Aorta (tissue), 5 donors: ENCODE data around the gene KCNQ1. TPM values are rescaled to one million over a fixed set of nuclear protein-coding genes. Genes with fewer than 3 reads are reported as not detected.
A peak's percentile ranks its signal among the peaks of the same experiment; 100 is the strongest.

ENCODE experiments used
- ATAC-seq: fragments of 200-7000 bp; cut with Tn5 transposase; one replicate; pipeline ENCODE4 v1.9.1; 2022; ENCODE audit warnings: moderate library complexity; ENCODE audit not compliant: low FRiP score
- DNase-seq, 2 donors: peaks; one replicate each; pipeline ENCODE4 v3.0.0-alpha.2; 2020
- H3K27ac ChIP-seq, 2 donors: one replicate each; pipeline ENCODE4 v1.5.1; 2013; ENCODE audit warnings: low read length in 2 of 2, mild to moderate bottlenecking in 2 of 2, moderate library complexity in 2 of 2, control low read depth in 1 of 2, inconsistent platforms in 1 of 2, low read depth in 1 of 2
- H3K27me3 ChIP-seq, 2 donors: one replicate each; pipeline ENCODE4 v1.6.1; 2013; ENCODE audit warnings: control low read depth in 1 of 2, low read length in 1 of 2, mild to moderate bottlenecking in 1 of 2, moderate library complexity in 1 of 2; ENCODE audit not compliant: insufficient read depth in 2 of 2, control insufficient read depth in 1 of 2
- H3K36me3 ChIP-seq, 2 donors: one replicate each; pipeline ENCODE4 v1.6.1; 2013; ENCODE audit warnings: control low read depth in 1 of 2, low read length in 1 of 2, mild to moderate bottlenecking in 1 of 2; ENCODE audit not compliant: insufficient read depth in 2 of 2, control insufficient read depth in 1 of 2
- H3K4me1 ChIP-seq, 2 donors: one replicate each; pipeline ENCODE4 v1.6.1; 2013; ENCODE audit warnings: low read length in 2 of 2, control low read depth in 1 of 2, mild to moderate bottlenecking in 1 of 2, moderate library complexity in 1 of 2; ENCODE audit not compliant: insufficient read depth in 2 of 2, control insufficient read depth in 1 of 2
- H3K4me3 ChIP-seq, 2 donors: one replicate each; pipeline ENCODE4 v1.5.1; 2013; ENCODE audit warnings: low read length in 2 of 2, control low read depth in 1 of 2, mild to moderate bottlenecking in 1 of 2
- H3K9me3 ChIP-seq: one replicate; pipeline ENCODE4 v1.6.1; 2013; ENCODE audit warnings: mild to moderate bottlenecking, low read length; ENCODE audit not compliant: control insufficient read depth
- WGBS, 2 donors: extraction: QIAGEN DNeasy Blood & Tissue Kit; methylation state at CpG; one replicate each; pipeline ENCODE4 v1.1.7; 2013; 5-methylcytosine and 5-hydroxymethylcytosine counted together
- intact Hi-C, 2 donors: fragments of 100-400 bp; cut with DNase I; formaldehyde crosslinking; loops; one replicate each; pipeline versions ENCODE4 v1.14.2 to v1.15.0; 2022
- polyA plus RNA-seq, 2 donors: library from polyadenylated mRNA; stranded (reverse); fragments of 200-250 nt; gene quantifications; one replicate each; pipeline ENCODE4 v1.2.3, GENCODE V29; 2013
- total RNA-seq, 2 donors: library from RNA; stranded (reverse); fragmentation: NEBNext Ultra II Directional; extraction: Animal tissue kit (Norgen Biotek cat#: 25700); gene quantifications; one replicate each; pipeline ENCODE4 v1.2.1, GENCODE V29; 2021
- donor health status: healthy with polysubstance abuse.
- donor health status: Bipolar disorder and iron deficiency.
- donor health status: DM: no; HTN: no; CAD: no.
- donor health status: DM: no; HTN: no; CAD: no.
- donor health status: DM: yes; HTN: yes; CAD: no.

The KCNQ1 gene
- total and polyA plus RNA-seq, 4 donors, result 0.67 to 11.5 (median 5.8) TPM

- 93% methylated on average over 29 to 31 of the region's 31 CpGs for WGBS, 2 donors
- H3K4me3 ChIP-seq, result no peak overlapping the region
- H3K27me3 ChIP-seq, result no peaks in the 10 kb centered on the region
- no peaks in the 10 kb centered on the region for H3K36me3 ChIP-seq
- DNase-seq (peak; percentile 50 to 68), ATAC-seq (no peak)
- intact Hi-C loops, result loop anchor here in 1 of 2 donors (10.0 kb wide), 1 partner anchor 560 kb away; no protein-coding TSS in a partner anchor
- H3K4me1 ChIP-seq, result no peaks in the 10 kb centered on the region
- no peaks in the 10 kb centered on the region for H3K9me3 ChIP-seq
- no peak overlapping the region for H3K27ac ChIP-seq
Measured at GRCh38 chr11:2534134-2534956, 89.5 kb downstream of the KCNQ1 start.

- Histone ChIP-seq H3K4me1 (no peaks in the 10 kb centered on the region), H3K27ac (no peak overlapping the region), H3K4me3 (no peak overlapping the region), H3K27me3 (no peaks in the 10 kb centered on the region), H3K9me3 (no peaks in the 10 kb centered on the region), H3K36me3 (no peaks in the 10 kb centered on the region)
- DNase-seq (peak; percentile 40 to 57), ATAC-seq (no peak)
- WGBS, 2 donors, result 94% methylated on average over 15 of the region's 15 CpGs
- intact Hi-C loops, result loop anchor here in 1 of 2 donors (10.0 kb wide), 1 partner anchor 560 kb away; no protein-coding TSS in a partner anchor
Measured at GRCh38 chr11:2534957-2535672, 90.3 kb downstream of the KCNQ1 start.

GRCh38 chr11:2535673-2536439 is 91.0 kb downstream of the KCNQ1 start:
- 93% methylated on average over 27 of the region's 27 CpGs for WGBS, 2 donors
- DNase-seq, result peak; percentile 35 to 68

GRCh38 chr11:2536440-2536989 is 91.7 kb downstream of the KCNQ1 start:
- WGBS, 2 donors, result 95 to 96% methylated on average over 19 of the region's 19 CpGs
- no peaks in the 10 kb centered on the region for H3K36me3 ChIP-seq
- H3K27me3 ChIP-seq, result no peaks in the 10 kb centered on the region
- H3K4me3 ChIP-seq, result no peak overlapping the region
- no peaks in the 10 kb centered on the region for H3K9me3 ChIP-seq
- intact Hi-C loops, result loop anchor here in 1 of 2 donors (10.0 kb wide), 1 partner anchor 558 kb away; no protein-coding TSS in a partner anchor
- DNase-seq (peak; percentile 41 to 59), ATAC-seq (no peak)
- H3K27ac ChIP-seq, result no peak overlapping the region
- no peaks in the 10 kb centered on the region for H3K4me1 ChIP-seq

More at GRCh38 chr11:2535673-2536439, 91.0 kb downstream of the KCNQ1 start:
- ATAC-seq, result no peak
- no peaks in the 10 kb centered on the region for H3K4me1 ChIP-seq
- no peaks in the 10 kb centered on the region for H3K9me3 ChIP-seq
- no peak overlapping the region for H3K27ac ChIP-seq
- no peaks in the 10 kb centered on the region for H3K27me3 ChIP-seq
- H3K36me3 ChIP-seq, result no peaks in the 10 kb centered on the region
- H3K4me3 ChIP-seq, result no peak overlapping the region
- intact Hi-C loops, result loop anchor here in 1 of 2 donors (10.0 kb wide), 1 partner anchor 559 kb away; no protein-coding TSS in a partner anchor

- H3K4me3 ChIP-seq, result no peak overlapping the region
- ATAC-seq, result no peak
- no peak overlapping the region for H3K27ac ChIP-seq
- no peaks in the 10 kb centered on the region for H3K9me3 ChIP-seq
- 92 to 93% methylated on average over 9 of the region's 9 CpGs for WGBS, 2 donors
- DNase-seq, result peak in 1 of 2 donors; percentile 49
- no peaks in the 10 kb centered on the region for H3K4me1 ChIP-seq
- H3K36me3 ChIP-seq, result no peaks in the 10 kb centered on the region
- no peaks in the 10 kb centered on the region for H3K27me3 ChIP-seq
- intact Hi-C loops, result loop anchor here in 1 of 2 donors (10.0 kb wide), 1 partner anchor 558 kb away; no protein-coding TSS in a partner anchor
Measured at GRCh38 chr11:2537010-2537705, 92.3 kb downstream of the KCNQ1 start.

GRCh38 chr11:2537896-2538724 is 93.3 kb downstream of the KCNQ1 start:
- ATAC-seq (no peak), DNase-seq (peak; percentile 26 to 51)
- Histone ChIP-seq H3K27me3 (no peaks in the 10 kb centered on the region), H3K4me3 (no peak overlapping the region), H3K36me3 (no peaks in the 10 kb centered on the region), H3K4me1 (no peaks in the 10 kb centered on the region), H3K9me3 (no peaks in the 10 kb centered on the region), H3K27ac (no peak overlapping the region)
- 73 to 76% methylated on average over 27 of the region's 27 CpGs for WGBS, 2 donors
- intact Hi-C loops, result loop anchor here in 1 of 2 donors (10.0 kb wide), 1 partner anchor 557 kb away; no protein-coding TSS in a partner anchor

GRCh38 chr11:2538951-2539350 is 94.1 kb downstream of the KCNQ1 start:
- Histone ChIP-seq H3K27ac (no peak overlapping the region), H3K27me3 (no peaks in the 10 kb centered on the region), H3K9me3 (no peaks in the 10 kb centered on the region), H3K4me3 (no peak overlapping the region), H3K4me1 (no peaks in the 10 kb centered on the region), H3K36me3 (no peaks in the 10 kb centered on the region)
- WGBS, 2 donors, result 95% methylated on average over 12 of the region's 12 CpGs
- peak; percentile 17 to 57 for DNase-seq
- intact Hi-C loops, result loop anchor here in 1 of 2 donors (10.0 kb wide), 1 partner anchor 556 kb away; no protein-coding TSS in a partner anchor
- no peak for ATAC-seq
